Heart left ventricle (tissue), 13 donors: ENCODE results near the gene NUP133.

Experiments
- CTCF ChIP-seq, 12 donors: fragments of 200-600 bp; sonication (generic) in 4 of 12; IDR thresholded peaks; one replicate each; pipeline versions ENCODE4 v1.5.0 to v1.8.0; 2018 to 2022; ENCODE audit warnings: antibody characterized with exemption in 12 of 12, mild to moderate bottlenecking in 5 of 12
- POLR2A ChIP-seq, 2 donors: fragments of 450-650 bp; IDR thresholded peaks; one replicate each; pipeline ENCODE4 v1.6.1; 2017; ENCODE audit warnings: antibody characterized with exemption in 2 of 2, mild to moderate bottlenecking in 2 of 2, moderate library complexity in 2 of 2
- donor health status: ischemic (EF 13 %, LVEDD 7.1; RV severe dilation, severe dysfunction).
- donor health status: DM: no; HTN: yes; CAD: no.
- donor health status: DM: no; HTN: no; CAD: no.
- donor health status: ischemic (EF 25% LVEDD 6.9; RV normal size, moderate dysfunction).
- donor health status: ischemic (EF 25% LVEDD 5.7; RV mildly dilated, moderate dysfunction).
- donor health status: ischemic (EF 35%, LVEDD 5.7; RV mildly dilated, moderate dysfunction).
- donor health status: nonischemic (EF 11% LVEDD 7.7; RV severe dilation, severe dysfunction).
- donor health status: DM: yes; HTN: yes; CAD: no.
- donor health status: PGD.
- donor health status: ischemic (EF 29% LVEDD 5.4; RV normal size, mild dysfunction).
- donor health status: nonischemic (EF 23%, LVEDD 6.1; RV moderate dilation, normal function).

GRCh38 chr1:229553621-229554130 lies 45.5 kb upstream of the NUP133 start:
- TF ChIP-seq CTCF (IDR thresholded peaks at IDR 0.05) (no peak), POLR2A (IDR thresholded peaks at IDR 0.05) (no peak)
